Nephron (organoid): ENCODE measurements around the gene HS6ST1.
A peak's percentile ranks its signal among the peaks of the same experiment; 100 is the strongest.

ENCODE experiments used
- H3K27ac Mint-ChIP-seq, 3 experiments: 2 replicates each; pipeline ENCODE4 v1.8.0; 2020; ENCODE audit warnings: mixed read lengths in 3 of 3, mild to moderate bottlenecking in 2 of 3, moderate library complexity in 1 of 3
- H3K27me3 Mint-ChIP-seq: 2 replicates; pipeline ENCODE4 v1.8.0; 2021; ENCODE audit warnings: low read depth, mild to moderate bottlenecking, moderate library complexity, mixed read lengths
- H3K36me3 Mint-ChIP-seq: 2 replicates; pipeline ENCODE4 v1.8.0; 2020; ENCODE audit warnings: low read depth, mixed read lengths
- H3K4me1 Mint-ChIP-seq: 2 replicates; pipeline ENCODE4 v1.8.0; 2020; ENCODE audit warnings: mixed read lengths
- H3K4me3 Mint-ChIP-seq, 3 experiments: 2 replicates each; pipeline ENCODE4 v1.8.0; 2020; ENCODE audit warnings: mild to moderate bottlenecking in 3 of 3, mixed read lengths in 3 of 3, moderate library complexity in 2 of 3
- H3K9me3 Mint-ChIP-seq: 2 replicates; pipeline ENCODE4 v1.8.0; 2020; ENCODE audit warnings: mixed read lengths
- TF ChIP-seq, protein P1 (sequence below), 3 experiments: fragments of 200-600 bp; sonication (generic); IDR thresholded peaks; one replicate each; pipeline ENCODE4 v1.5.0; 2021; ENCODE audit warnings: antibody characterized with exemption in 3 of 3; ENCODE audit not compliant: unreplicated experiment in 3 of 3

HS6ST1 gene

DNA sequence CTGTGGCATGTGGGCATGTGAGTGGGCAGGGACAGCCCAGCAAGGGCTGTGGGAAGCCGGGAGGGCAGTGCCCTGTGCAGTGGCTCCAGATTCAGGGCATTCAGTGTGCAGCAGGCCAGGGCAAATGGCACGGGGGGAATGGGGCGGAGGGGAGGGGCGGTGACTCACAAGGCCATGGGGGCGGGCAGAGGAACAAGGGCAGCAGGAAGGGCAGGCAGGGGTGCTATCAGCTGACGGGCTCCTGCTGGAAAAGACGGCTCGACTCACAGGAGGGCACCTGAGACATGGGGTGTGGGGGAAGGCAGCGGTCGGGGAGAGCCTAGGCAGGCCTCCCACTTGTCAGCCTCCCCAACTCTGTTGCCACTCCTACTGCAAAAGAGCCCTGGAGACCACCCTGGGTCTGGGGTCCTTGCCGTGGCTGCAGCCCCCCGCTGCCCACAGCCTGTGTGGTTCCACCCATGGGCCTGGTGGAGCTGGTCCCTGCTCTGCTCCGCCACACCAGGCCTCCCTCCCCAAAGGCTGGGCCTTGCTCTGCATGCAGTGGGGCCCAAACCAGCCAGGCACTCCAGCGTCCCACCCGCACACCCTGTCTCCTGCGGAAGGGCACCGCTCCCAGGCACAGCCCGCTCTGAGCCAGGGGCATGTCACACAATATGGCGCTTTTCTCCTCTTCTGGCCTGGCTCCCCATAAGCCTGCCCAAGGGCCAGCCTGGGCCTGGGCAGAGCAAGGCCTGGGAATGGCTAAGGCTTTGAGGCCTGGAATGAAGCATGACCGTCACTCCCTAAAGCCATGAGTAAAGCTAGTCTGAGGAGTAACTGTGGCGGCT, 25.9 kb downstream of the HS6ST1 start:
- TF ChIP-seq, protein P1, sequence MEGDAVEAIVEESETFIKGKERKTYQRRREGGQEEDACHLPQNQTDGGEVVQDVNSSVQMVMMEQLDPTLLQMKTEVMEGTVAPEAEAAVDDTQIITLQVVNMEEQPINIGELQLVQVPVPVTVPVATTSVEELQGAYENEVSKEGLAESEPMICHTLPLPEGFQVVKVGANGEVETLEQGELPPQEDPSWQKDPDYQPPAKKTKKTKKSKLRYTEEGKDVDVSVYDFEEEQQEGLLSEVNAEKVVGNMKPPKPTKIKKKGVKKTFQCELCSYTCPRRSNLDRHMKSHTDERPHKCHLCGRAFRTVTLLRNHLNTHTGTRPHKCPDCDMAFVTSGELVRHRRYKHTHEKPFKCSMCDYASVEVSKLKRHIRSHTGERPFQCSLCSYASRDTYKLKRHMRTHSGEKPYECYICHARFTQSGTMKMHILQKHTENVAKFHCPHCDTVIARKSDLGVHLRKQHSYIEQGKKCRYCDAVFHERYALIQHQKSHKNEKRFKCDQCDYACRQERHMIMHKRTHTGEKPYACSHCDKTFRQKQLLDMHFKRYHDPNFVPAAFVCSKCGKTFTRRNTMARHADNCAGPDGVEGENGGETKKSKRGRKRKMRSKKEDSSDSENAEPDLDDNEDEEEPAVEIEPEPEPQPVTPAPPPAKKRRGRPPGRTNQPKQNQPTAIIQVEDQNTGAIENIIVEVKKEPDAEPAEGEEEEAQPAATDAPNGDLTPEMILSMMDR (IDR thresholded peaks at IDR 0.05; ENCODE audit: unreplicated experiment in 3 of 3): no peak
- Mint-ChIP-seq H3K36me3 (peaks cover 8% of the 10 kb centered on the region), H3K27me3 (peaks cover 3% of the 10 kb centered on the region), H3K4me1 (peaks cover 28% of the 10 kb centered on the region), H3K9me3 (peaks cover 4% of the 10 kb centered on the region), H3K27ac (no peak overlapping the region), H3K4me3 (no peak overlapping the region)

DNA sequence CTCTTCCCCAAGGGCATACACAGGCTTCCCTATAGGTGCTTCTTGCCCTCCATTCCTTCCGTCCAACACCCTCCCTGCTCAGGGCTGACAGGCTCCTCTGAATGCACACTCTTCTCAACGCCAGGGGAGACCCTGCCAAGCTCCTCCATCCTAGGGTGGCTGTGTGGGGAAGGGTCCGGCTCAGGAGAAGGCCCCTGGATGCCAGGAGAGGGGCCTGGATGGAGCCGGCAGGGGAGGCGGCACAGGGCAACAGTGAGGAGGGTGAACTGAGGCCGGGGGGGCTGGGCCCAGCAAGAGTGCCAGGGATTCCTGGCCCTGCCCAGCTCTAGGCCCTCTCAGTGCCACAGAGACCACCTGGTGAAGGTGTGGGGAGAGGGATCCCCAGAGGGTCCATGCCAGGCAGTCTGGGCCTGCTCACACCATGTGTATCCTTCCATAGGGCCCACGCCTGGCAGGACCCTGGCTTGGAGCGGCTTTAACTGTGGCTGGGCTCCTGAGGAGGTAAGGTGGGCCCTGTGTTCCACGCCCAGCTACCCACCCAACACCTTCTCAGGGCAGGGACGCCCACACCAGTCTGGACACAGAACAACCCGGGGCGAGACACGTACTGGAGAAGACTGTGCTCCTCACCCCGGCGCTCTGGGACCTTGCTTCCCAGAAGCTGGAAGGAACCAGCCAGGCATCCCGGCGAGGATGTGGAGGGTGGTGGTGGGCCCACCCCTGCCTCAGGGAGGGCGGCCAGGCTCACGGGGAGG, 26.6 kb downstream of the HS6ST1 start:
- peaks cover 28% of the 10 kb centered on the region for H3K4me1 Mint-ChIP-seq

DNA sequence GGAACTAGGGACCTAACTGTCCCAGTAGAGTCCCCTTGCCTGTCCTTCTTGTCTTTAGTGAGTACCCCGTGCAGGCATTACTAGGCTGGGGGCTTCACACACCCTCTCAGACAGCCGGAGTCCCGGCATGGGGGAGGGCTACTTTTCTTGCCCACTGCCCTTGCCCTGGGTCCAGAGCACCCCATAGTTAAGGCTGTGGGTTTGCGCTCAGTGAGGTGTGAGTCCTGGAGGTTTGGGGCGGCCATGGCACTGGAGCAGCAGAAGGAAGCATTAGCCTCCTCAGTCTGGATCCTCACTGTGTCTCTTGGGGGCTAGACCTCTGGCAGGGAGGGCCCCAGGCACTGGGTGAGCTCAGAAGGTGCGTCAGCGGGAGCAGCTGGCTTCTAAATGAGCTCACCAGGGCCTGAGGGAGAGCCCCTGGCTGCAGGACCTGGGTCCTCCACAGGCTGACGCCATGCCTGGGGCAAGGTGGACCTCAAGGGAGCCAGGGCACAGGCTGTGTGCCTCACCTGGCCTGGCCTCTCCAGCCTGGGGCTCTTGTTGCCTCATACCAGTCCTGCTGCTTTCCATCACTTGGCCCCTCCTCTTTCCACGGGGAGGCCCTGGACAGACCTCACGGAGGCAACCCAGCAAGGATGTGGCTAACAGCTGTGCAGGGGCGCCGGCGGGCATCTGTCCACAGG, 27.4 kb downstream of the HS6ST1 start:
- peaks cover 4% of the 10 kb centered on the region for H3K9me3 Mint-ChIP-seq
- peaks cover 30% of the 10 kb centered on the region for H3K4me1 Mint-ChIP-seq
- H3K4me3 Mint-ChIP-seq: no peak overlapping the region
- H3K36me3 Mint-ChIP-seq: peaks cover 8% of the 10 kb centered on the region
- H3K27me3 Mint-ChIP-seq: peaks cover 3% of the 10 kb centered on the region
- TF ChIP-seq, protein P1 (IDR thresholded peaks at IDR 0.05; ENCODE audit: unreplicated experiment in 3 of 3): no peak
- no peak overlapping the region for H3K27ac Mint-ChIP-seq

More for the DNA sequence above, 26.6 kb downstream of the HS6ST1 start:
- no peak overlapping the region for H3K27ac Mint-ChIP-seq
- H3K36me3 Mint-ChIP-seq: peaks cover 8% of the 10 kb centered on the region
- no peak overlapping the region for H3K4me3 Mint-ChIP-seq
- peaks cover 3% of the 10 kb centered on the region for H3K27me3 Mint-ChIP-seq
- TF ChIP-seq, protein P1 (IDR thresholded peaks at IDR 0.05; ENCODE audit: unreplicated experiment in 3 of 3): no peak
- H3K9me3 Mint-ChIP-seq: peaks cover 4% of the 10 kb centered on the region

DNA sequence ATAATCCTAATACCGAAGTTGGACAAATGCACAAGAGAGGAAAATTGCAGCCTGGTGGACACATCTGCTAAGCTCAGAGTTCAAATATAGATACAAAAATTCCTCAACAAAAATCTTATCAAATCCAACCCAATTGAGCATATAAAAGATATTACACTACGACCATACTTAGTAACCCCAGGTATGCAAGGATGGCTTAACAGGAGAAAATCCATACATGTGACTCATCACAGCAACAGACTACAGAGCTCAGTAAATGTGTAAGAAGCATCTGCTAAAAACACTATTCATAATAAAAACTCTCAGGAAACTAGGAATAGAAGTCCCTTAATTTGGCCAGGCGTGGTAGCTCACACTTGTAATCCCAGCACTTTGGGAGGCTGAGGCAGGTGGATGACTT, 28.3 kb downstream of the HS6ST1 start:
- no peak overlapping the region for H3K4me3 Mint-ChIP-seq

DNA sequence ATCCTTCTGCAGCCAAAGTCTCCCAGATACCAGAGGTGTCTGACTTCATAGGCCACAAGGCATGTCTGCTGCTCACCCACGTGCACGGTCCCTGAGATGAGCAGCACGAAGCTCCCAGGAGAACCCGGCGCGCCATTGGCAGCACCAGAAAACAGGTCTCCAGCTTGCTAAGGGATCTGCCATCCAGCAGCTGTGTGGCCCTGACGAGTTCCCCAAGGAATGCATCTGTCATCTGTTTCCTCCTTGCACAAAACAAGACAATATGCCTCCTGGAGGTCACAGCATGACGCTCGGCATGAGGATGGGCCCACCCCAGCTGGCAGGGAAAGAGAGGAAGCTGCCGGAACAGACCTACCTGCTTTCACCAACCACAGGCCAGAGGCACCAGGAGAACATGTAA, 29.2 kb downstream of the HS6ST1 start:
- TF ChIP-seq, protein P1 (IDR thresholded peaks at IDR 0.05; ENCODE audit: unreplicated experiment in 3 of 3): no peak
- Mint-ChIP-seq H3K4me3 (no peak overlapping the region), H3K36me3 (peaks cover 4% of the 10 kb centered on the region), H3K27ac (peak overlapping the region in 2 of 3 experiments; percentile 10 to 26), H3K9me3 (peaks cover 4% of the 10 kb centered on the region), H3K4me1 (peaks cover 31% of the 10 kb centered on the region), H3K27me3 (peaks cover 3% of the 10 kb centered on the region)

More for the DNA sequence above, 28.3 kb downstream of the HS6ST1 start:
- Mint-ChIP-seq H3K36me3 (peaks cover 5% of the 10 kb centered on the region), H3K27me3 (peaks cover 3% of the 10 kb centered on the region), H3K27ac (no peak overlapping the region), H3K4me1 (peaks cover 34% of the 10 kb centered on the region), H3K9me3 (peaks cover 4% of the 10 kb centered on the region)
- TF ChIP-seq, protein P1 (IDR thresholded peaks at IDR 0.05; ENCODE audit: unreplicated experiment in 3 of 3): no peak
